Activated CD8-positive, alpha-beta memory T cell treated with anti-CD3 and anti-CD28 coated beads, Interleukin-2, amount 50 U/mL, for 1 hour (primary cell): Measurements from ENCODE around the gene PARVA.

Experiments
- DNase-seq: peaks from one replicate; pipeline ENCODE4 v3.0.0-alpha.2; 2020; ENCODE audit errors: extremely low read depth

PARVA gene

DNA sequence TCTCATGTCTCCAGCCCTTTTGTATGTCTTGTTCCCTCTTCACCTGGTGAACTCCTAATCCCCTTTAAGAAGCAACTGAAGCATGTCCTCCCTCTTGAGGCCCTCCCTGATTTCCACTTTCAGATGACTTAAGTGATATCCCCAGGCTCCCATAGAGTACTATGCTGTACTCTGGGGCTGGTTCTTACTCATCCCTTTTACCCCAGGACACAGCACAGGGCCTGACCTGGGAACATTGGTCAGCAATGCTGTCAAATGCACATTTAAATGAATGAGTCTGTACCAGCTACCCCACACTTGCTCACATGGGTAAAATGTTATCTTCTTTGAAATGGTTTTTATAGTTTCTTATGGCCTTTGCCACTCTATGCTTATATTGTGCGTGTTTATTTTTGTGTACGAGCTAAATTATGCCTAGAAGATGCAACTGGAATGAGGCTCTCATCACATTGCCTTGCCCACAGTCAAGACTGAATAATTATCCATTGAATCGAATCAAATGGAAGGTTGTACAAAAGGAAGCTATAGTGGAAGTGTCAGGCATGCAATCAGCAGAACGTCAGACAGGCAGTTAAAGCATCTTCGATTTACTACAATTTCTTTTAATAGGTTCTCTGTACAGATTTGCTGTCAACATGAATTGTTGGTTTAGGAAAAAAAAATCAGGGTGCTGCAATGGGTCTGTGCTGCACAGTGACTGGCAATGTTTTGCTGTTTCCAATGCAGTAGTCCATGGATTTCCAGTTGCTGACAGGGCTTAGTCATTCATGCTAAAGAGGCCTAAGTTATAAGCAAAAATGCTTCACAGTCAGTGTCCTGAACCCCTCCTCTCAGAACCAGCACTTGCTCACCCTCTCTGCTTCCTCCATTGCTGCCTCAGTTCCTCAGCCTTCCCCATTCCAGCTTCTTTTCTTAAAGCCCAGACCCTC lies 79.5 kb downstream of the PARVA start:
- DNase-seq, result no peak

DNA sequence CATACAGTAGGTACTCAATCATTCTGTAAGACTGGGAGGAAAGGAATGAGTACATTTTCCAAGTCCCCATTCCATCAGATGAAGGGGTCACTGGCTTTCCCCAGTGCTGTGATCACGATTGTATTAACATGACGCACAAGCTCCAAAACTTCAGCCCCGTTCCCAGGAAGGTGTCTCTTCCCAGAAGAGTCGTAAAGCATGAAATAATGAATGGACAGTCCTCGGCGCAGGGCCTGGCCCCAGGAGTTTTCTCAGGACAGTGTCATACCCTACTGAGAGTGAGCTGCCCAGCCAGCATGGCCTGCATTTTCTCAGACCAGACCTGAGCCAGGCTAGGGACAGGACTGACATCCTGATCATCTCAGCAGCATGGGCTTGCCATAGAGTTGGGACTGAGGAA lies 80.7 kb downstream of the PARVA start:
- DNase-seq, result no peak

DNA sequence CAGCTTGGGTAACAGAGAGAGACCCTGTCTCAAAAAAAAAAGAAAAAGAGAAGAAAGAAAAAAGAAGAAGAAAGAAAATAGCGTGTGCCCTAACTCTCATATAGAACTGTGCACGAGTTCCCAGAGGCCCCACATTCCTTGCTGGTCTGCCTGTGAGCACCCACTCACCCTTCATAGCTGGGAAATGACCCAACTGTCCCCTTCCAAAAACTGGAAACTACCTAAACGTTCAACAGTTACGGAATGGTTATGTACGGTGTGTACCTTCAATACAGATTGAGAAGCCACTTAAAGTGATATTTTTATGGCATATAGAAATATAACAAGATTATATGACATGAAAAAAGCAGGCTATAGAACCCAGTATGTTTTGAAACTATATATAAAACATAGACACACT lies 82.0 kb downstream of the PARVA start:
- no peak for DNase-seq

DNA sequence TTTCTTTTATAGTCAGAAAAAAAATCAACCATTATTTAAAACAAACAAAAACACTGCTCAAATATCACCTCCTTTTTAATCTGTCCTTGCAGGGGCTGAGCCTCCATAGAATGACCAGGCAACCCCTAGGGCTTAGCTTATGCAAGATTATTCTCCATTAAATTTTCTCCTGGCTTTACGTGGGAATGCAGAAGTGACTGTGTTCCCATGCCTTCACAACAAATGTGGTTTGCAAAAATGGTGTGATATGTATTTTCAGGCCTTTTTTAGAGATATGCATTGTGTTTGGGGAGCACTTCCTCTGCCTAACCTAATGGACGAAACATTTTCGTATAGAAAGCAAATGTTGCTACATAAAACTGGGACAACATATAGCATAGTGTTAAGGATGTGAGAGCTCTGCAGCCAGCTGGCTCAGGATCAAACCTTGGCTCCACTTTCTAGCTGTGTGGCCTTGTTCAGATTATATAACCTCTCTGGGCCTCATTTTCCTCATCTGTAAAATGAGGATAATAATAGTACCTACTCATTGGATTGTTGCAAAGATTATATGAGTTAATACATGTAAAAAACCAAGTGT lies 82.6 kb downstream of the PARVA start:
- DNase-seq, result no peak

DNA sequence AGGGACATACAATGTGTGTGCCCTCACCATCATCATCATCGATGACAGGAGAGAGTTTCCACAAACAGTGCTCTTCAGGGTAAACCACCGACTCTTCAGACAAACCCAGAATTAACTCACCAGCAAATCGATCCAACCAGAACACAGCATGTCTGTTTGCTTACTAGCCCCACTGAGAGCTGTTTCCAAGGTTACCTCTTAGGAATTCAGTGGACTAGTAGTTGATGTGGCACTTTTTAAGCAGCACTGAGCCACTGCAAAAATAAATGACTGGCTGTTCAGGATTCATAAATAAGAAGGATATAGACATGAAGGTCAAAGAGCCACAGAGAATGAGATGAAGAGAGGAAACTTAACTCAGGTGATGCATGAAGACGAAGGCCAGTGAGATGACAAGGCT lies 83.1 kb downstream of the PARVA start:
- no peak for DNase-seq

- DNase-seq, result no peak
These were observed 84.1 kb downstream of the PARVA start for GRCh38 chr11:12461516-12461915.

- DNase-seq, result no peak
These were observed 86.9 kb downstream of the PARVA start for GRCh38 chr11:12464303-12464702.

DNA sequence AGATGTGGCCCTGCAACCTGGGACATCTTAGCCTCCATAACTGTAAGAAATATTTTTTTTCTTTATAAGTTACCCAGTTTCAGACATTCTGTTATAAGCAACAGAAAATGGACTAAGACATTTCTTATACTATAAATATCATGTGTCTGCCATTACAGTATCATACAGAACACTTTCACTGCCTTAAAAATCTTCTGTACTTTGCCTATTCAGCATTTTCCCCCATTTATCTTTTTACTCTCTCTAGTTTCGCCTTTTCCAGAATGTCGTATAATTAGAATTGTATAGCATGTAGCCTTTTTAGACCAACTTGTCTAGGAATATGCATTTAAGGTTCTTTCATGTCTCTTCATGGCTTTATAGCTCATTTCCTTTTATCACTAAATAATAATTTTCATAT lies 88.0 kb downstream of the PARVA start:
- no peak for DNase-seq

DNA sequence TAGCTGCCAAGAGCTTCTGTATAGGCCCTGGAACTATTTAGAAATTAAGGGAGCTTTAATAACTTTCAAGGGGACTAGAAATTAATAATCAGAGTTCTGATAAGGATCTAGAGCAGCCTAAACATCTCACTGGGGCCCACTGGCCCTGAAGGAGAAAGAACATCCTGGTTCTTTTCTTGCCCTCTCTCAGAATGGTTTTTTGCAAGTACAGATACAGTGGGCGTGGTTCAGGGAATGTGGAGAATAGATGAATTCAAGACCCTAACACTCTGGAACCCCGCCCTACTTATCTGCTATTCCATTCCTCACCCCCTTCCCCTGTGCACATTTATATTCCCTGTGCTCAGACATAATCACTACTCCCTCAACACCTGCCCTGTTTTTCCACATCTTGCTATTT lies 90.2 kb downstream of the PARVA start:
- no peak for DNase-seq

DNA sequence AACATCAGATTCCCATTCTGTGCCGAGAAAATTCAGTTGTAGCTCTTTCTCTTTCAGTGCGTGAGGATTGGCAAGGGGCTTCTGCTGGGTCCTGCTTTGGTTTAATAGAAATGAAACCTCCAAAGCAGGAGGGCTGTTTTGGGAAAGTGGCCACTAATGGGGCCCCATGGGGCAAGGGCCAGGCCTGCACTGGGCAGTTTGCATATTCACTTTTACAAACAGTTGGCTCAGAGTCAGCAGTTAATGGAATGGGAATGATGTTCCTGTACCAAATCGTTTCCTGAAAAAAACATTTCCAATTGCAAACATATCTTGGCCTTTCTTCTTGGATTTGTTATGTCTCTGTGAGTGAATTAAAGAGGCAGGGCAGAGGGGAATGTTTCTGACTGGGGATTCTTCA lies 92.1 kb downstream of the PARVA start:
- DNase-seq, result no peak

- no peak for DNase-seq
These were observed 92.9 kb downstream of the PARVA start for GRCh38 chr11:12470236-12470635.

- DNase-seq, result no peak
These were observed 95.1 kb downstream of the PARVA start for GRCh38 chr11:12472401-12473005.

- no peak for DNase-seq
These were observed 96.0 kb downstream of the PARVA start for GRCh38 chr11:12473381-12473780.

GRCh38 chr11:12474871-12475270 lies 97.5 kb downstream of the PARVA start:
- no peak for DNase-seq

- DNase-seq, result no peak
These were observed 101.4 kb downstream of the PARVA start for GRCh38 chr11:12478743-12479142.

GRCh38 chr11:12480401-12480800 lies 103.0 kb downstream of the PARVA start:
- DNase-seq, result no peak

- no peak for DNase-seq
These were observed 105.5 kb downstream of the PARVA start for GRCh38 chr11:12482839-12483238.

DNA sequence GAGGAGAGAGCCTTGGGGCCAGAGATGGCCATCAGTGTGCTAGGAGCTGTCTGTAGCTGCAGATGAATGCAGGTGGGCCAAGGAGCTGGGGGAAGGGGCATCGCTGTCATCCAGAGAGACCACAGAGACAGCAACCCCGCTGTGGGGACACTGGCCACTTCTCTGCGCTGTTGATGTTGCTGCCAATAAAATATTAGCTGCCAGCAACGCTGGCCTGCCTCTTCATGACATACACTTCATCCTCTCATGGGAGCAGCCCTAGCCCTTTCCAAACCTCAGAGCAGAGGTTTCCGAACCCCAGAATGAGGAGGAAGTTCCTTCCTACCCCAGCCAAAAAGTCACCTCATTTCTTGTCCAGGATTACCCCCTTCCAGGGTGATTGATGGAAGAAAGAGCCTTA lies 106.2 kb downstream of the PARVA start:
- no peak for DNase-seq

- DNase-seq, result no peak
These were observed 108.0 kb downstream of the PARVA start for GRCh38 chr11:12485328-12485727.

DNA sequence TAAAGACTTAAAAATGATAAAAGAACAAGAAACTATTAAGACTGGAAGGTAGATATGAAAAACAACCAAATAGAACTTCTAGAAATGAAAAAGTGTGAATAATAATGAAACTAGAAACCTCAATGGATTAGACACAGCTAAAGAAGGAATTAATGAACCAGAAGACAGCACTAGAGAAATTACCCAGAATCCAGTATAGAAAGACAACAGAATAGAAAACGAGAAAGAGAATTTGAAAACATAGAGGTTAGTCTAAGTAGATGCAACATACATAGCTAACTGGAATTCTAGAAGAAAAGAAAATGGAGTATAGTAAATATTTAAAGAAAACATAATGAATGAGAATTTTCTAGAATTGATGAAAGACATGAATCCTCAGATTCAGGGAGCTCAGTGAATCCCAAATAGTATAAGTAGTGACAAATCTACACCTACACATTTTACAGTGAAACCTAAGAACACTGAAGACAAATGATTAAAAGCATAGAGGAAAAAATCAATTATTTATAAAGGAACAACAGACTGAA lies 111.9 kb downstream of the PARVA start:
- DNase-seq, result no peak

DNA sequence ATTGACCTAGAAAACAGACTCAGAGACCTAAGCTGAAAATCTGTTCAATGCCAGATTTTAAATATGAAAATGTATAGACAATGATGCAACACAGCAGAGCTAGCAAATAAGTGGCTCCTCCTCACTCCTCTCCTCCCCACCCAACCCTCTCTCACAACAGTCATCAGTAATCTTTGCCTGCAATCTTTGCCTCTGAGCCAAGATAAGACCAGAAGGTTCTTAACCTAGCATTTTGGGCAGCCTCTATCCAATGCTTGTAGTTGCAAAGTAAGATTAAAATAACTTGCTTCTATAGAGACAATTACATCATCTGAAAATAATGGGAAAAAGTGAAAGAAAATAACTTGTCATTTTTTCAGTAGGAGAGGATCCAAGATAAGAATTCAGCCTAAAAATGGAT lies 117.3 kb downstream of the PARVA start:
- no peak for DNase-seq

DNA sequence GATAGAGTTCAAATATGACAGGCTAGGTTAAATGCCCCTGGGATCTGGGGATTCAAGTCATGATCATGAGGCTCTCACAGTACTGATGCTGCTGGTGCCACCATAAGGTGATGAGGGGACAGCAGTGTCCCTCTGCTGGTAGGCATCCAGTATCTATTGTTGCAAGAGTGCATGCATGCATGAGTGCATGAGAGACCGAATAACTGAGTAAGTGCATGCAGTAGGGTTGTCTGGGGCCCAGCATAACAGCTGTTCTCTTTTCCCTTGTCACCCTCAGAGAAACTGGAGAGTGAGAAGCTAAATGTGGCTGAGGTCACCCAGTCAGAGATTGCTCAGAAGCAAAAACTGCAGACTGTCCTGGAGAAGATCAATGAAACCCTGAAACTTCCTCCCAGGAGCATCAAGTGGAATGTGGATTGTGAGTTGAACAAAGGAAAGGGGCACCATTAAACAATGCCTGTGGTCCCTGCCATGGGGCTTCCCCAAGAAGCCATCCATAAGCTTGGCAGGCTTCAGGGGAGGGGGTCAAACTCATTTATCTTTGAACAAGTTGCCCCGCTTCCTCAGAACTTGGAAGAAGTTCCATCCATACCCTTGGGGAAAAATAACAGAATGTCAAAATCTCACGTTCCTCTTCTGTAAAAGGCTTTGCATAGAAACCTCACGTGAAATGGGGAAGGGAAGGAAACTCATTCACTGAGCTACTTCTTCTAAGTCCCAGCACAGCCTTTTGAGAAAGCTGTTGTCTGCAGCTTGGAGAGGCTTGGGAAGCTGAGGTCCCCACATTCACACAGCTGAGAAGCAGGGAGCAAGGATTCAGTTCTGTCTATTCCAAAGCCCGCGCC lies 119.0 kb downstream of the PARVA start:
- DNase-seq, result no peak
